CD4-positive, alpha-beta T cell treated with Interleukin-17A for 4 hours (primary cell): ENCODE measurements around the gene NLRP1.

Source experiments
- DNase-seq: peaks from one replicate; pipeline ENCODE4 v3.0.0-alpha.2; 2020; ENCODE audit warnings: mixed read lengths

Gene NLRP1

DNA sequence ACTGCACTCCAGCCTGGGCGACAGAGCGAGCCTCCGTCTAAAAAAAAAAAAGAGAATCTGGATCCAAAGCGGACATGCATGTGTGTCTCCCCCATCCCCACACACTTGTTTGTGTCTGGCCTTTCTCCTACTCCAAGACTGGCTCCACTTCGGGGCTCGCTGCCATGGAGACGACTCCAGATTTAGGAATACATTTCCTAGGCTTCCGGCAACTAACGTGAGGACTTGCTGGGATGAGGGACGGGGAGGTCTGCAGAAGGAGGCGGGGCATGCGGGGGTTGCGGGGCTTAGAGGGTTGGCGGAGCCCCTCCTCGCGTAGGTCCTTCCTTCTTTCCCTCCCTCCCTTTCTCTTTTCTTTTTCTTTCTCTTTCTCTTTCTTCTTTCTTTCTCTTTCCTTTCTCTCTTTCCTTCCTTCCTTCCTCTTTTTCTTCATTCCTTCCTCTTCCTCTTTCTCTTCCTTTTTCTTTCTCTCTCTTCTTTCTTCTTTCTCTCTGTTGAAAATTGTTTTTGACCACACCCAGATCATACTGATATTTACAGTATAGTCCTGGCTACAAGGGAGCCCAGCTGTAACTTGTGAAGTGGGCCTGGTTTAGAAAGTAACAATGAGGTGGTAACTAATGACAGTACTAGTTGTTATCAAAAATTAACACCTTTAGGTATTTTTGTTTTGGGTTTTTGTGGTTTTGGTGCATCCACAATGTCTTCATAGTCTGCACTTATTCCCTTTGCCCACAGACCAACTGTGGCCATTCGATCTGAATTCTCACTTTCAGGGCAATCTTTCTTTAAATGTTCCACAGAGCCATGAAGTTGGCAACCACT lies 72.7 kb downstream of the NLRP1 start:
- DNase-seq: no peak

DNA sequence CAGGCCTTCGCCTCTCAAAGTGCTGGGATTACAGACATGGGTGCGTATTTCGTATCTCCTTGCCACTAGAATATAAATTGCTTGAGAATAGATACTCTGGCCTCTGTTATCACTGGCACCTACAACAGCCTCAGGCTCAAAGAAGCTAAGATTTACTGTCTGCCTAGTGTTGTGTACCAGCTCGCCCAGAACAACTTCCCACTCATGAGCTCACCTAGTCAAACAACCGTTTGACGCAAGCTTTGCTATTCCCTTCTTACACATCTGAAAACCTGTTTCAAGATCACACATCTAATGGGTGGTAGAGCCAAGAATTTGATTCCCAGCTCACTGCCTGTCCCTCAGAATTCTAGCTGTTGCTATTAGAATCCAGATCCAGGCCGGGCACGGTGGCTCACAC lies 73.5 kb downstream of the NLRP1 start:
- DNase-seq: no peak

GRCh38 chr17:5509482-5509881 lies 74.8 kb downstream of the NLRP1 start:
- DNase-seq: no peak

DNA sequence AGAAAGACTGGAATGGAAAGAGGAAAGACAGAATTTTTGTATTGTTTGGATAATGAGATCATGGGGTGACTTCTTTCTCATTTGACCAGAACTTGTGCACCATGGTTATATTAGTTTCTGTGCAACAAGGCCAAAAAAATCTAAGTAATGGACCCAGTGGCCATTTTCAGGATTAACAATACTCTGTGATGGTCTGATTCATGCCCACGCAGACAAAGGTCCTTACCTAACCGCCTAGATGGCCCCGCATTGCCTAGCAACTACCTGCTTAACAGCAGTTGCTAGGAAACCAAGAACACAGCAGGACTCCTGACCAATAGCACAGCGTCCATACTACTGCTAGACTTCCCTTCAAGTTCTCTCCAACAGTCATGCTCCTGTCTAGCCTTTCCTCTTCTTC lies 75.5 kb downstream of the NLRP1 start:
- DNase-seq: no peak

- no peak for DNase-seq
These were observed 78.0 kb downstream of the NLRP1 start for GRCh38 chr17:5506307-5506706.

- no peak for DNase-seq
These were observed 81.8 kb downstream of the NLRP1 start for GRCh38 chr17:5502552-5502951.

GRCh38 chr17:5501685-5502084 lies 82.6 kb downstream of the NLRP1 start:
- DNase-seq: no peak

GRCh38 chr17:5500589-5501391 lies 83.5 kb downstream of the NLRP1 start:
- DNase-seq: peak; percentile 83

- no peak for DNase-seq
These were observed 84.1 kb downstream of the NLRP1 start for GRCh38 chr17:5500247-5500588.

- no peak for DNase-seq
These were observed 84.7 kb downstream of the NLRP1 start for GRCh38 chr17:5499476-5500231.

DNA sequence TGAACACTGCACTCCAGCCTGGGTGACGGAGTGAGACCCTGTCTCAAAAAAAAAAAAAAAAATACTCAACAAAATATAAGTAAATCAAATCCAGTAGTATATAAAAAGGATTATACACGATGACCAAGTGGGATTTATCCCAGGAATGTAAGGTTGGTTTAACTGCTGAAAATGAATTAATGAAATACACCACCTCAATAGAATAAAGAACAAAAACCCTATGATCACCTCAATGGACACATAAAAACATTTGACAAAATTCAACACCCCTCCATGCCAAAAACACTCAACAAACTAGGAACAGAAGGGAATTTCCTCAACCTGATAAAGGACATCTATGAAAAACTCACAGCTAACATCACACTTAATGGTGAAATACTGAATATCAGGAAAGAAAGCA lies 91.3 kb downstream of the NLRP1 start:
- DNase-seq: no peak

GRCh38 chr17:5488752-5489151 lies 95.6 kb downstream of the NLRP1 start:
- no peak for DNase-seq

- DNase-seq: peak; percentile 97
These were observed 97.8 kb downstream of the NLRP1 start, which contains the start of gene MIS12 for GRCh38 chr17:5486206-5487124. TSS of gene MIS12 (plus strand) at chr17:5486566. CDS start at chr17:5488863, 2,297 bp downstream.

- DNase-seq: no peak
These were observed 98.8 kb downstream of the NLRP1 start, which contains the start of gene DERL2 for GRCh38 chr17:5485270-5486205. TSS of gene DERL2 (minus strand) at chr17:5486178. CDS start at chr17:5486161, 17 bp downstream.

GRCh38 chr17:5481451-5481850 lies 102.9 kb downstream of the NLRP1 start:
- no peak for DNase-seq

GRCh38 chr17:5480962-5481361 lies 103.3 kb downstream of the NLRP1 start:
- no peak for DNase-seq

DNA sequence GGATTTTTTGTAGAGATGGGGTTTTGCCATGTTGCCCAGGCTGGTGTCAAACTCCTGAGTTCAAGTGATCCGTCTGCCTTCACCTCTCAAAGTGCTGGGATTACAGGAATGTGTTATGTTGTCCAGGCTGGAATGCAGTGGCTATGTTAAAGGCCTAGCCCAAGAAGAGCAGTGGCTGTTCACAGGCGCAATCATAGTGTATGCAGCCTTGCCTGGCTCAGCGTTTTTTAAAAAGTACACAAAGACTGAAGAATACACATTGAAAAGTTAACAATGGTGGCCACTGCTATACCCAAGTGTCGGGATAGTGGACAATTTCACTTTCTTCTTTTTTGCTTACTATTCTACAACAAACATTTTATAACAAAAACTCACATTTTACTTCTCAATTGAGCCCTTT lies 105.3 kb downstream of the NLRP1 start:
- DNase-seq: no peak

DNA sequence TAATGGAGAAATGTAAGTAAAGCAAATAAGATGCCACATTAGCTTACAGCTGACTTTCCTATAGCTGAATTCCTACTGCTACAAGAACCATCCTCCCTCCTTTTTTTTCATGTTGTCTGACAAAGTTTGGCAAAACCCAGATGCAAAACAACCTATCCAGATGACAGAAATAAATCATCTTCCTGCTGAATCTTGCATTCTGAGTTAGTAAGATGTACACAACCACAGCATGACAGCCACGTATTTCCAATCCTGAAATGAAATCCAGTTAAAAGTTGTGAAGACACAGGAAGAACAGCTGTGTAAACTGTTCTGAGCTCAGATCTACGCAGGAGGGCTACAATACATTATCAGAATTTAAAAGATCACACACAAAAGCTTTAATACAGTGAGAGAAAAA lies 110.4 kb downstream of the NLRP1 start:
- no peak for DNase-seq

DNA sequence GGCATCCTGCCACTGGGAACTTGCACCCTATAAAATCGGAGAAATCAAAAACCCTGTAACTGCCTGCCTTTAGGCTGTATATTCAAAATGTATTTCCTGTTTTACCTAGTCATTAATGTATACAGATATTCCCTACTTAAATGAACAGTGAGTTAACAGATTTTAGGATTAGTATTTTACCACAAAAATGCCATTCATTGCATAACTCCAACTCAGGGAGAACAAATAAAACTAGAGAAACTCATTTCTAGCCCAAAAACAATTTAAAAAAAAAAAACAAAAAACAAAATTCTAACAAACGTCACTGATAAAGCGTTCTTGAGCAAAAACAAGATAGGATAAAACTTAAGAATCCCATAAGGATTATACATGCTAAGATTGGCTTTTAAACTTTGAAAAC lies 111.8 kb downstream of the NLRP1 start:
- DNase-seq: no peak

GRCh38 chr17:5468075-5468473 lies 116.2 kb downstream of the NLRP1 start:
- peak; percentile 16 for DNase-seq

DNA sequence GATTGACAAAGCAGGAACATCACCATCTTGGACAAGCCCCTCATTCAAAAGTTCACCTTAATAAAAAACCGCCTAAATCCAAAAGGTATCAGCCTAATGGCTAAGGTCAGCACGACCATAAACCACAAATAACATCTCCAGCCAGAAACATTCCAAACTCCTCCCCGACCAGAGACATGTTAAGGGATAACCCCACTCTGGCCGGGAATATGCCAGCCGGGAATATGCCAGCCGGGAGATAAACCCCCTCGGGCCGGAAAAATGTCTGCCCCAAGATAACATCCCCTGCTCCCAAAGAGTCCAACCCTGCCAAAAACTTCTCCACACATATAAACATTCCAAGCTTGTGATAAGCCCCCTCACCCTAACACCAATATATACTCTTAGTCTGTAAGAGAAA lies 116.9 kb downstream of the NLRP1 start:
- no peak for DNase-seq
